Adipocyte (in vitro differentiated cells): ENCODE data around the gene TRERF1.

Source experiments
- DNase-seq: peaks from one replicate; pipeline ENCODE4 v3.0.0-alpha.2; 2015; ENCODE audit warnings: low read depth
- H3K27me3 ChIP-seq: replicated peaks from 2 replicates; pipeline ENCODE4 v1.7.0; 2013; ENCODE audit warnings: mild to moderate bottlenecking, low read length, moderate library complexity; ENCODE audit not compliant: control insufficient read depth, insufficient read depth
- H3K36me3 ChIP-seq: 2 replicates; pipeline ENCODE4 v1.7.0; 2013; ENCODE audit warnings: low read length, mild to moderate bottlenecking, moderate library complexity; ENCODE audit not compliant: control insufficient read depth, insufficient read depth, severe bottlenecking
- H3K4me1 ChIP-seq: 2 replicates; pipeline ENCODE4 v1.7.0; 2013; ENCODE audit warnings: mild to moderate bottlenecking, low read length, moderate library complexity; ENCODE audit not compliant: control insufficient read depth, insufficient read depth
- H3K4me3 ChIP-seq: 2 replicates; pipeline ENCODE4 v1.7.0; 2013; ENCODE audit warnings: mild to moderate bottlenecking, low read length, moderate library complexity
- H3K9ac ChIP-seq: 2 replicates; pipeline ENCODE4 v1.7.0; 2013; ENCODE audit warnings: mild to moderate bottlenecking, low read length, moderate library complexity
- H3K9me3 ChIP-seq: 2 replicates; pipeline ENCODE4 v1.7.0; 2013; ENCODE audit warnings: mild to moderate bottlenecking, low read length, moderate library complexity; ENCODE audit not compliant: control insufficient read depth

The TRERF1 gene

GRCh38 chr6:42260972-42261371 lies 190.8 kb downstream of the TRERF1 start:
- DNase-seq = peak; percentile 26
- peaks cover 40% of the 10 kb centered on the region for H3K4me1 ChIP-seq
- H3K27me3 ChIP-seq = no peaks in the 10 kb centered on the region
- no peak overlapping the region for H3K9ac ChIP-seq
- H3K36me3 ChIP-seq = no peaks in the 10 kb centered on the region
- H3K4me3 ChIP-seq = no peak overlapping the region
- no peaks in the 10 kb centered on the region for H3K9me3 ChIP-seq

GRCh38 chr6:42260396-42260888 lies 191.3 kb downstream of the TRERF1 start:
- DNase-seq = no peak
- Histone ChIP-seq H3K4me3 (peak overlapping the region; percentile 49), H3K36me3 (no peaks in the 10 kb centered on the region), H3K9ac (peak overlapping the region; percentile 24), H3K4me1 (peaks cover 40% of the 10 kb centered on the region), H3K9me3 (no peaks in the 10 kb centered on the region), H3K27me3 (no peaks in the 10 kb centered on the region)

- Histone ChIP-seq H3K9me3 (no peaks in the 10 kb centered on the region), H3K9ac (peak overlapping the region; percentile 24), H3K4me3 (peak overlapping the region; percentile 49), H3K36me3 (no peaks in the 10 kb centered on the region), H3K4me1 (peaks cover 40% of the 10 kb centered on the region), H3K27me3 (no peaks in the 10 kb centered on the region)
- DNase-seq = no peak
These were observed 191.8 kb downstream of the TRERF1 start for GRCh38 chr6:42259841-42260395.

GRCh38 chr6:42259286-42259685 lies 192.4 kb downstream of the TRERF1 start:
- Histone ChIP-seq H3K36me3 (peaks cover 2% of the 10 kb centered on the region), H3K9ac (no peak overlapping the region), H3K4me1 (peaks cover 36% of the 10 kb centered on the region), H3K4me3 (no peak overlapping the region), H3K27me3 (no peaks in the 10 kb centered on the region), H3K9me3 (no peaks in the 10 kb centered on the region)
- no peak for DNase-seq

GRCh38 chr6:42257614-42258013 lies 194.1 kb downstream of the TRERF1 start:
- H3K4me1 ChIP-seq = peaks cover 35% of the 10 kb centered on the region
- no peak overlapping the region for H3K9ac ChIP-seq
- H3K36me3 ChIP-seq = peaks cover 3% of the 10 kb centered on the region
- no peak for DNase-seq
- no peak overlapping the region for H3K4me3 ChIP-seq
- H3K27me3 ChIP-seq = no peaks in the 10 kb centered on the region
- no peaks in the 10 kb centered on the region for H3K9me3 ChIP-seq

- Histone ChIP-seq H3K9ac (no peak overlapping the region), H3K4me3 (no peak overlapping the region), H3K9me3 (no peaks in the 10 kb centered on the region), H3K27me3 (no peaks in the 10 kb centered on the region), H3K4me1 (peaks cover 39% of the 10 kb centered on the region), H3K36me3 (peaks cover 3% of the 10 kb centered on the region)
- no peak for DNase-seq
These were observed 194.7 kb downstream of the TRERF1 start for GRCh38 chr6:42257063-42257462.

- DNase-seq = peak; percentile 49
- H3K9me3 ChIP-seq = no peaks in the 10 kb centered on the region
- no peak overlapping the region for H3K9ac ChIP-seq
- peaks cover 3% of the 10 kb centered on the region for H3K36me3 ChIP-seq
- no peak overlapping the region for H3K4me3 ChIP-seq
- no peaks in the 10 kb centered on the region for H3K27me3 ChIP-seq
- peaks cover 40% of the 10 kb centered on the region for H3K4me1 ChIP-seq
These were observed 196.7 kb downstream of the TRERF1 start for GRCh38 chr6:42255050-42255449.

GRCh38 chr6:42254505-42254904 lies 197.2 kb downstream of the TRERF1 start:
- Histone ChIP-seq H3K27me3 (no peaks in the 10 kb centered on the region), H3K4me1 (peaks cover 43% of the 10 kb centered on the region), H3K9me3 (no peaks in the 10 kb centered on the region), H3K4me3 (no peak overlapping the region), H3K36me3 (peaks cover 3% of the 10 kb centered on the region), H3K9ac (no peak overlapping the region)
- no peak for DNase-seq

GRCh38 chr6:42251911-42252637 lies 199.7 kb downstream of the TRERF1 start:
- Histone ChIP-seq H3K36me3 (peaks cover 3% of the 10 kb centered on the region), H3K4me1 (peaks cover 41% of the 10 kb centered on the region), H3K9me3 (no peaks in the 10 kb centered on the region), H3K4me3 (peak overlapping the region; percentile 6), H3K9ac (peak overlapping the region; percentile 25), H3K27me3 (no peaks in the 10 kb centered on the region)
- DNase-seq = peak; percentile 7

- Histone ChIP-seq H3K4me1 (peaks cover 40% of the 10 kb centered on the region), H3K36me3 (peaks cover 3% of the 10 kb centered on the region), H3K27me3 (no peaks in the 10 kb centered on the region), H3K9ac (peak overlapping the region; percentile 25), H3K4me3 (peak overlapping the region; percentile 6), H3K9me3 (no peaks in the 10 kb centered on the region)
- DNase-seq = no peak
These were observed 200.2 kb downstream of the TRERF1 start for GRCh38 chr6:42251500-42251899.

- Histone ChIP-seq H3K9me3 (no peaks in the 10 kb centered on the region), H3K4me1 (peaks cover 40% of the 10 kb centered on the region), H3K4me3 (no peak overlapping the region), H3K27me3 (no peaks in the 10 kb centered on the region), H3K9ac (no peak overlapping the region), H3K36me3 (peaks cover 3% of the 10 kb centered on the region)
- no peak for DNase-seq
These were observed 201.3 kb downstream of the TRERF1 start for GRCh38 chr6:42250274-42250931.
